Left lung (tissue), 10 donors: ENCODE results near the gene RBBP8. TPM values are rescaled to one million over a fixed set of nuclear protein-coding genes. Genes with fewer than 3 reads are reported as not detected.

ENCODE experiments used
- ATAC-seq: fragments of 200-7000 bp; cut with Tn5 transposase; one replicate; pipeline ENCODE4 v1.9.1; 2020; ENCODE audit warnings: moderate library complexity
- DNase-seq, 4 donors: peaks; one replicate each; pipeline ENCODE4 v3.0.0-alpha.2; 2013 to 2020
- H3K27ac ChIP-seq, 2 donors: fragments of 200-600 bp; sonication (generic) in 1 of 2; one replicate each; pipeline versions ENCODE4 v1.5.0 to v1.8.0; 2020 to 2021
- H3K27me3 ChIP-seq, 2 donors: fragments of 200-600 bp; sonication (generic) in 1 of 2; one replicate each; pipeline versions ENCODE4 v1.5.0 to v1.8.0; 2020 to 2021
- H3K36me3 ChIP-seq, 2 donors: fragments of 200-600 bp; sonication (generic) in 1 of 2; one replicate each; pipeline versions ENCODE4 v1.5.0 to v1.8.0; 2020 to 2021
- H3K4me1 ChIP-seq, 2 donors: fragments of 200-600 bp; one replicate each; pipeline ENCODE4 v1.8.0; 2021
- H3K4me3 ChIP-seq, 2 donors: fragments of 200-600 bp; sonication (generic) in 1 of 2; one replicate each; pipeline versions ENCODE4 v1.5.0 to v1.8.0; 2020 to 2021; ENCODE audit warnings: mild to moderate bottlenecking in 1 of 2
- H3K9me3 ChIP-seq, 2 donors: fragments of 200-600 bp; sonication (generic) in 1 of 2; one replicate each; pipeline versions ENCODE4 v1.5.0 to v1.8.0; 2020 to 2021
- CTCF ChIP-seq, 2 donors: fragments of 200-600 bp; sonication (generic) in 1 of 2; IDR thresholded peaks; one replicate each; pipeline versions ENCODE4 v1.5.0 to v1.8.0; 2021; ENCODE audit warnings: antibody characterized with exemption in 2 of 2
- intact Hi-C, 2 donors: fragments of 100-400 bp; cut with DNase I; formaldehyde crosslinking; loops; one replicate each; pipeline versions ENCODE4 v1.11.2 to v1.14.2; 2022
- polyA plus RNA-seq, 6 donors: library from polyadenylated mRNA; unstranded; fragments of 120-200 nt; gene quantifications; one replicate each; pipeline ENCODE4 v1.2.1, GENCODE V29; 2013; ENCODE audit not compliant: insufficient read length in 6 of 6
- total RNA-seq, 2 donors: library from RNA; stranded (reverse); fragmentation: NEBNext Ultra II Directional; extraction: Animal tissue kit (Norgen Biotek cat#: 25700); gene quantifications; one replicate each; pipeline ENCODE4 v1.2.1, GENCODE V29; 2021
- donor health status: DM: no; HTN: yes; CAD: no.
- donor health status: DM: no; HTN: no; CAD: no.

RBBP8 gene
- total and polyA plus RNA-seq, 8 donors: 24.6 to 47.7 (median 31.3) TPM

- ATAC-seq (no peak), DNase-seq (no peak)
- Histone ChIP-seq H3K27me3 (no peaks in the 10 kb centered on the region), H3K36me3 (no peaks in the 10 kb centered on the region), H3K9me3 (no peaks in the 10 kb centered on the region), H3K4me1 (no peaks in the 10 kb centered on the region), H3K27ac (no peak overlapping the region), H3K4me3 (no peak overlapping the region)
- intact Hi-C loops: no loop called here
- TF ChIP-seq CTCF (IDR thresholded peaks at IDR 0.05): no peak
Measured at GRCh38 chr18:23042133-23042532, 109.0 kb downstream of the RBBP8 start.

- TF ChIP-seq CTCF (IDR thresholded peaks at IDR 0.05): no peak
- no peak overlapping the region for H3K27ac ChIP-seq
- no peaks in the 10 kb centered on the region for H3K27me3 ChIP-seq
- DNase-seq: no peak
- H3K4me3 ChIP-seq: no peak overlapping the region
- H3K4me1 ChIP-seq: no peaks in the 10 kb centered on the region
- no peak for ATAC-seq
- H3K36me3 ChIP-seq: no peaks in the 10 kb centered on the region
- intact Hi-C loops: no loop called here
- no peaks in the 10 kb centered on the region for H3K9me3 ChIP-seq
Measured at GRCh38 chr18:23043803-23044376, 110.8 kb downstream of the RBBP8 start.

- intact Hi-C loops: no loop called here
- Histone ChIP-seq H3K27ac (no peak overlapping the region), H3K9me3 (no peaks in the 10 kb centered on the region), H3K27me3 (no peaks in the 10 kb centered on the region), H3K4me1 (peaks cover 0 to 3% of the 10 kb centered on the region in 2 donors), H3K4me3 (no peak overlapping the region), H3K36me3 (no peaks in the 10 kb centered on the region)
- no peak for ATAC-seq
- no peak for DNase-seq
- no peak for TF ChIP-seq CTCF (IDR thresholded peaks at IDR 0.05)
Measured at GRCh38 chr18:23049698-23050373, 116.7 kb downstream of the RBBP8 start.

GRCh38 chr18:23053776-23054457 is 120.8 kb downstream of the RBBP8 start:
- peak in 2 of 4 donors; percentile 18 to 55 for DNase-seq
- peak; percentile 58 for ATAC-seq
- no peak overlapping the region for H3K4me3 ChIP-seq
- no peaks in the 10 kb centered on the region for H3K9me3 ChIP-seq
- no peak for TF ChIP-seq CTCF (IDR thresholded peaks at IDR 0.05)
- H3K27ac ChIP-seq: no peak overlapping the region
- intact Hi-C loops: no loop called here
- peaks cover 0 to 3% of the 10 kb centered on the region in 2 donors for H3K4me1 ChIP-seq
- H3K27me3 ChIP-seq: no peaks in the 10 kb centered on the region
- H3K36me3 ChIP-seq: no peaks in the 10 kb centered on the region

- no peaks in the 10 kb centered on the region for H3K36me3 ChIP-seq
- intact Hi-C loops: no loop called here
- no peak overlapping the region for H3K4me3 ChIP-seq
- H3K9me3 ChIP-seq: no peaks in the 10 kb centered on the region
- ATAC-seq (no peak), DNase-seq (no peak)
- H3K27ac ChIP-seq: no peak overlapping the region
- TF ChIP-seq CTCF (IDR thresholded peaks at IDR 0.05): no peak
- H3K27me3 ChIP-seq: no peaks in the 10 kb centered on the region
- H3K4me1 ChIP-seq: peaks cover 0 to 3% of the 10 kb centered on the region in 2 donors
Measured at GRCh38 chr18:23054553-23054952, 121.4 kb downstream of the RBBP8 start.
